Measurements from ENCODE around the gene RXRB. TPM values are rescaled to one million over a fixed set of nuclear protein-coding genes. Genes with fewer than 3 reads are reported as not detected.

RXRB gene
- total and polyA plus RNA-seq, 2 of the 13 experiments (the other 11 are each of a cell fraction or from before 2014, with no cell fraction given) = 26.7 to 55.7 TPM

DNA sequence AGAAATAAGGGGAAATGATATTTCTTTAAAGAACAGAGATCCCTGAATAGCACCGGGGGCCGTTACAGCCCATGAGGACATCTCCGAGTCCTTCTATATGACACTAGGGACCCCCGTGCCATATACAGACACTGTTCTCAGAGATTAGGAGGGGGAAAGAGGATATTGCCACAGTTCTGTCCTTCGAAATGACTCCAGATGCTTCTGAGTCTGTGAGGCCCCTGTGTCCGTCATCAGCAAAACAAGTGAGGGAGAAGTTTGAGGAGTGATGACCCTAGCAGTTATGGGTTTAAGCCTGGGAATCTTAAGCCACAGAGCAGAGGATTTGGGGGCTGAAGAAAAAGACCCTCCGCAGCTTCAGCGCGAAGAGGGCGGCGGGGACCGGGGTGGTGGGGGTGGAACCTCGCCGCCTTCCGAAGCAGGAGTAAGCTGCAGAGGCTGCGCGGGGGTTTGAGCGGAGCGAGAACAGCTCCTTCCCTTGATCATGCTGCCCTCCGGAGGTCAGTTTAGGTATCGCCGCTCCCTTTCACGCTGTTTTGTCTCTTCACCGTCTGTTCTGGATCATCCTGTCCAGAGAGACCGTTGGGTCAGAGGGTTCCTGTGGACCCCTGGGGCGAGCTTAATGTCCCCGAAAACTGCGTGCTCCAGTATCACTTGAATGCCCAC, 47.6 kb upstream of the RXRB start (continued):
- TF ChIP-seq ZNF34 (CRISPR knock-in tag; IDR thresholded peaks at IDR 0.05; ENCODE audit: borderline replicate concordance) (no peak), RFX5 (IDR thresholded peaks at IDR 0.05; ENCODE audit: low read depth, low read length) (no peak), SALL1 (CRISPR knock-in tag; IDR thresholded peaks at IDR 0.05) (peak; percentile 65), KLF11 (CRISPR knock-in tag; IDR thresholded peaks at IDR 0.05) (no peak), KDM5A (IDR thresholded peaks at IDR 0.05; ENCODE audit: borderline replicate concordance, low read length) (peak; percentile 24; the same call in 1 of the 2 replicates), RFXANK (CRISPR knock-in tag; IDR thresholded peaks at IDR 0.05) (no peak), ZNF253 (CRISPR knock-in tag; IDR thresholded peaks at IDR 0.05; ENCODE audit: borderline replicate concordance) (no peak), HOXA5 (CRISPR knock-in tag; IDR thresholded peaks at IDR 0.05) (0 out of 2 replicates have a peak, but pooled peaks have one; percentile 55), KLF6 (CRISPR knock-in tag; IDR thresholded peaks at IDR 0.05) (0 out of 2 replicates have a peak, but pooled peaks have one; percentile 46), TP53 (CRISPR knock-in tag; conservative IDR thresholded peaks at IDR 0.05) (no peak), NR2F6 (IDR thresholded peaks at IDR 0.05) (no peak), NR2F6 (CRISPR knock-in tag; IDR thresholded peaks at IDR 0.05) (0 out of 2 replicates have a peak, but pooled peaks have one; percentile 35), ZNF260 (CRISPR knock-in tag; IDR thresholded peaks at IDR 0.05; ENCODE audit: borderline replicate concordance, low read depth) (no peak), TOE1 (CRISPR knock-in tag; IDR thresholded peaks at IDR 0.05) (no peak), SP5 (CRISPR knock-in tag; IDR thresholded peaks at IDR 0.05; ENCODE audit: borderline replicate concordance, low read depth) (0 out of 2 replicates have a peak, but pooled peaks have one; percentile 32), RAD21 (CRISPR knock-in tag; IDR thresholded peaks at IDR 0.05) (peak; percentile 95), BHLHE40 (IDR thresholded peaks at IDR 0.05; ENCODE audit: low read length) (peak; percentile 42; the same call in 1 of the 2 replicates), ATRX (CRISPR knock-in tag; IDR thresholded peaks at IDR 0.05; ENCODE audit: borderline replicate concordance) (no peak), HOXA3 (CRISPR knock-in tag; IDR thresholded peaks at IDR 0.05) (peak; percentile 46; the same call in 1 of the 2 replicates), SNAI1 (CRISPR knock-in tag; IDR thresholded peaks at IDR 0.05; ENCODE audit: borderline replicate concordance) (no peak)
- TF ChIP-seq, protein P1, sequence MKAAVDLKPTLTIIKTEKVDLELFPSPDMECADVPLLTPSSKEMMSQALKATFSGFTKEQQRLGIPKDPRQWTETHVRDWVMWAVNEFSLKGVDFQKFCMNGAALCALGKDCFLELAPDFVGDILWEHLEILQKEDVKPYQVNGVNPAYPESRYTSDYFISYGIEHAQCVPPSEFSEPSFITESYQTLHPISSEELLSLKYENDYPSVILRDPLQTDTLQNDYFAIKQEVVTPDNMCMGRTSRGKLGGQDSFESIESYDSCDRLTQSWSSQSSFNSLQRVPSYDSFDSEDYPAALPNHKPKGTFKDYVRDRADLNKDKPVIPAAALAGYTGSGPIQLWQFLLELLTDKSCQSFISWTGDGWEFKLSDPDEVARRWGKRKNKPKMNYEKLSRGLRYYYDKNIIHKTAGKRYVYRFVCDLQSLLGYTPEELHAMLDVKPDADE (CRISPR knock-in tag; IDR thresholded peaks at IDR 0.05) = no peak
- TF ChIP-seq, protein P2, sequence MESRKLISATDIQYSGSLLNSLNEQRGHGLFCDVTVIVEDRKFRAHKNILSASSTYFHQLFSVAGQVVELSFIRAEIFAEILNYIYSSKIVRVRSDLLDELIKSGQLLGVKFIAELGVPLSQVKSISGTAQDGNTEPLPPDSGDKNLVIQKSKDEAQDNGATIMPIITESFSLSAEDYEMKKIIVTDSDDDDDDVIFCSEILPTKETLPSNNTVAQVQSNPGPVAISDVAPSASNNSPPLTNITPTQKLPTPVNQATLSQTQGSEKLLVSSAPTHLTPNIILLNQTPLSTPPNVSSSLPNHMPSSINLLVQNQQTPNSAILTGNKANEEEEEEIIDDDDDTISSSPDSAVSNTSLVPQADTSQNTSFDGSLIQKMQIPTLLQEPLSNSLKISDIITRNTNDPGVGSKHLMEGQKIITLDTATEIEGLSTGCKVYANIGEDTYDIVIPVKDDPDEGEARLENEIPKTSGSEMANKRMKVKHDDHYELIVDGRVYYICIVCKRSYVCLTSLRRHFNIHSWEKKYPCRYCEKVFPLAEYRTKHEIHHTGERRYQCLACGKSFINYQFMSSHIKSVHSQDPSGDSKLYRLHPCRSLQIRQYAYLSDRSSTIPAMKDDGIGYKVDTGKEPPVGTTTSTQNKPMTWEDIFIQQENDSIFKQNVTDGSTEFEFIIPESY (CRISPR knock-in tag; IDR thresholded peaks at IDR 0.05) = peak; percentile 47; the same call in 1 of the 2 replicates
- TF ChIP-seq, protein P3, sequence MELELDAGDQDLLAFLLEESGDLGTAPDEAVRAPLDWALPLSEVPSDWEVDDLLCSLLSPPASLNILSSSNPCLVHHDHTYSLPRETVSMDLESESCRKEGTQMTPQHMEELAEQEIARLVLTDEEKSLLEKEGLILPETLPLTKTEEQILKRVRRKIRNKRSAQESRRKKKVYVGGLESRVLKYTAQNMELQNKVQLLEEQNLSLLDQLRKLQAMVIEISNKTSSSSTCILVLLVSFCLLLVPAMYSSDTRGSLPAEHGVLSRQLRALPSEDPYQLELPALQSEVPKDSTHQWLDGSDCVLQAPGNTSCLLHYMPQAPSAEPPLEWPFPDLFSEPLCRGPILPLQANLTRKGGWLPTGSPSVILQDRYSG (CRISPR knock-in tag; IDR thresholded peaks at IDR 0.05) = no peak
- TF ChIP-seq, protein P4, sequence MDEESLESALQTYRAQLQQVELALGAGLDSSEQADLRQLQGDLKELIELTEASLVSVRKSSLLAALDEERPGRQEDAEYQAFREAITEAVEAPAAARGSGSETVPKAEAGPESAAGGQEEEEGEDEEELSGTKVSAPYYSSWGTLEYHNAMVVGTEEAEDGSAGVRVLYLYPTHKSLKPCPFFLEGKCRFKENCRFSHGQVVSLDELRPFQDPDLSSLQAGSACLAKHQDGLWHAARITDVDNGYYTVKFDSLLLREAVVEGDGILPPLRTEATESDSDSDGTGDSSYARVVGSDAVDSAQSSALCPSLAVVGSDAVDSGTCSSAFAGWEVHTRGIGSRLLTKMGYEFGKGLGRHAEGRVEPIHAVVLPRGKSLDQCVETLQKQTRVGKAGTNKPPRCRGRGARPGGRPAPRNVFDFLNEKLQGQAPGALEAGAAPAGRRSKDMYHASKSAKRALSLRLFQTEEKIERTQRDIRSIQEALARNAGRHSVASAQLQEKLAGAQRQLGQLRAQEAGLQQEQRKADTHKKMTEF (CRISPR knock-in tag; IDR thresholded peaks at IDR 0.05) = no peak; the same call in 1 of the 2 replicates
